ENCODE data around the gene MERTK. TPM values are rescaled to one million over a fixed set of nuclear protein-coding genes. Genes with fewer than 3 reads are reported as not detected.

The MERTK gene
- total RNA-seq, 1 donor = 2.4 TPM

DNA sequence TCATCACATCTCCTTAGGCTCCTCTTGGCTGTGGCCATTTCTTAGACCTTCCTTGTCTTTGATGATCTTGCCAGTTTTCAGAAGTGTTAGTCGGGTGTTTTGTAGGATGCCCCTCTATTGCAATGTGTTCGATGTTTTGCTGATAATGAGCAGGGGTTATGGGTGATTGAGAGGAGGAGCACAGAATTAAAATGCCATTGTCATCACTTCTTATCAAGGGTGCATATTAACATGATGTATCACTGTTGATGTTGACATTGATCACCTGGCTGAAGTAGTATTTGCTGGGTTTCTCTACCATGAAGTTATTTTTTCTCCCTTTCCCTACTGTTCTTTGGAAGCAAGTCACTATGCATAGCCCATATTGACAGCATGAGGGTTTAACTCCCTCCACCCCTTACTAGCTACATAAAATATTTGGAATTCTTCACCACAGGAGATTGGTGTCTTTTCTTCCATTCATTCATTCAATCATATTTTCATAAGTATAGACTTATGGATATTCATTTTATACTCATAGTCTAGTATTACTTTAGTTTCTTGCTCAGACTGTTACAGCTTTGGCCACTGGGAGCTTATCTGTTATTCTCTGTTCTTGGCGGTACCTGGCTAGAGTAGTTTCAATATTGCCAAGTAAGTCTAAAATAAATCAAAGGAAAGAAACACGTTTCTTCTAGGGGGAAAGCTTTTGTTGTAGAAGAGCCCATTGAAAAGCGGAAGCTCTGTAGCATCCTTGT is 102.2 kb downstream of the MERTK start:
- TF ChIP-seq, protein P1, sequence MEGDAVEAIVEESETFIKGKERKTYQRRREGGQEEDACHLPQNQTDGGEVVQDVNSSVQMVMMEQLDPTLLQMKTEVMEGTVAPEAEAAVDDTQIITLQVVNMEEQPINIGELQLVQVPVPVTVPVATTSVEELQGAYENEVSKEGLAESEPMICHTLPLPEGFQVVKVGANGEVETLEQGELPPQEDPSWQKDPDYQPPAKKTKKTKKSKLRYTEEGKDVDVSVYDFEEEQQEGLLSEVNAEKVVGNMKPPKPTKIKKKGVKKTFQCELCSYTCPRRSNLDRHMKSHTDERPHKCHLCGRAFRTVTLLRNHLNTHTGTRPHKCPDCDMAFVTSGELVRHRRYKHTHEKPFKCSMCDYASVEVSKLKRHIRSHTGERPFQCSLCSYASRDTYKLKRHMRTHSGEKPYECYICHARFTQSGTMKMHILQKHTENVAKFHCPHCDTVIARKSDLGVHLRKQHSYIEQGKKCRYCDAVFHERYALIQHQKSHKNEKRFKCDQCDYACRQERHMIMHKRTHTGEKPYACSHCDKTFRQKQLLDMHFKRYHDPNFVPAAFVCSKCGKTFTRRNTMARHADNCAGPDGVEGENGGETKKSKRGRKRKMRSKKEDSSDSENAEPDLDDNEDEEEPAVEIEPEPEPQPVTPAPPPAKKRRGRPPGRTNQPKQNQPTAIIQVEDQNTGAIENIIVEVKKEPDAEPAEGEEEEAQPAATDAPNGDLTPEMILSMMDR (IDR thresholded peaks at IDR 0.05; ENCODE audit: insufficient read depth, low read length) = no peak
- DNase-seq (ENCODE audit: low read depth) = no peak

DNA sequence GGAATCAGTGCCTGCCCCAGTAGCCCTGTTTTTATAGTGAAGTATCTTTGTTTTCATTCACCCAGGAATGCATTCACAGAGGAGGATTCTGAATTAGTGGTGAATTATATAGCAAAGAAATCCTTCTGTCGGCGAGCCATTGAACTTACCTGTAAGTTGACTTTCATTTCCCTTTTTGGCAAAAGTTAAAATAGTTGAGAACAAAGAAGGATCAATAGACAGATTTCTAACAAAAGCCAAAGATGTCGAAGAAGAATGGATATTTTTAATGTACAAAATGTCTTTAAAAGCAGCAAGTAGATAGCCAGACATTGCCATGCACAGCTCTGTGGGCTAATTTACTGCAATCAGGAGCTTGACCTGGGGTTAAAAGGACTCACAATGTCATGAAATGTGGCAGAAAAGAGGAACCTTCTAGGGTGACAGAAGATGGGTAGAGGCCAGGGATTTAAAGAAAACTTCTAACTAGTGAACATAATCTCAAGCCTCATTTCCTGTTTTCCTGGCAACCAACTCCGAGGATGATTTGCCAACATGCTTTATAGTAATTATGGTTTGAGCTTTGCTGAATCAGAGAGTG is 102.8 kb downstream of the MERTK start:
- DNase-seq (ENCODE audit: low read depth) = no peak
- TF ChIP-seq, protein P1 (IDR thresholded peaks at IDR 0.05; ENCODE audit: insufficient read depth, low read length) = no peak
- H3K4me3 ChIP-seq (ENCODE audit: low read depth, low read length) = no peak overlapping the region

More for the DNA sequence above, 102.2 kb downstream of the MERTK start:
- H3K4me3 ChIP-seq (ENCODE audit: low read depth, low read length) = no peak overlapping the region

DNA sequence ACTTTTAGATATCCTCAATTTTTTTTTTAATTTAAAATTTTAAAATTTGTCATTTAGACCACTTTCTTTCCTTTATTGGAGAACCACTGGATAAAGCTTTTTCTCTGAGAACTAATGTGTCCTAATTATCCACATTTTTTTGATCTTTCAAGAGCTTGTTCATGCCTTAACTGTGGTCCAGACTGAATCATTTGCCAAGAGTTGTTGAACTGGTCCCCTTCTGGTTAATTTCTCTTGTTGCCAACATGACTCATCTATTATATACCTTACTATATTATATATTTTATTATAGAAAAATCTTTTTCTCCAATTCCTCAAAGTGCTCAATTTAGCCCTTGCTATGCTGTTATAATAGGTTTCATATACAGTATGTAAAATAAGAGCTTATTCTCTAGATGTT is 103.5 kb downstream of the MERTK start:
- no peak overlapping the region for H3K4me3 ChIP-seq (ENCODE audit: low read depth, low read length)
- TF ChIP-seq, protein P1 (IDR thresholded peaks at IDR 0.05; ENCODE audit: insufficient read depth, low read length) = no peak
- no peak for DNase-seq (ENCODE audit: low read depth)

DNA sequence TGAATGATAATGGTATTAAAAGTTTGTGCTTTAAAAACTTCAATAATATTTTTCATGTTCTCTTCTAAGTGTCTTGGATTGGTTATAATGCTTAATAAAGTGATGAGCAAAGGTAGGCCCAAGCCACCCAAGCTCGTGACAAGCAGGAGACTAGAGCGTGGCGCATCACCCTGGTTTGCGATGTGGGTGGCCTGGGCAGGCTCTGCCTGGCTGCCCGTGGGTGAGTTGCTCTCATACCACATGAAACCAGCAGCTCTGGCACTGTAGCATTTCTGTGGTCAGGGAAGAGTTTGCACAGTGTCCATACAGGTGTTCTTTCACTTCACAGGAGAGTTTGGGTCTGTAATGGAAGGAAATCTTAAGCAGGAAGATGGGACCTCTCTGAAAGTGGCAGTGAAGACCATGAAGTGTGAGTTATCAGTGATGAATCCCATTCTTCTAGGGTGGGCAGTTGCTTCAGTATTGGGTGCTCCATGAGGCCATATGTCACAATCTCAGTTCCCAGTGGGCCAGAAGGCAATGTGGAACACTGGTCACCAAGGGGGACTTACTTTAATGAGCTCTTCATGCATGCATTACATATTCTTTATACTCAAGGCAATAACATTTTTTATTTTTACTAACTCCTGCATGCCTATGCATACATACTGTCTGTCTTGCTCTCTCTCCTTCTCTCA is 105.3 kb downstream of the MERTK start:
- no peak overlapping the region for H3K4me3 ChIP-seq (ENCODE audit: low read depth, low read length)
- no peak for DNase-seq (ENCODE audit: low read depth)
- TF ChIP-seq, protein P1 (IDR thresholded peaks at IDR 0.05; ENCODE audit: insufficient read depth, low read length) = no peak

DNA sequence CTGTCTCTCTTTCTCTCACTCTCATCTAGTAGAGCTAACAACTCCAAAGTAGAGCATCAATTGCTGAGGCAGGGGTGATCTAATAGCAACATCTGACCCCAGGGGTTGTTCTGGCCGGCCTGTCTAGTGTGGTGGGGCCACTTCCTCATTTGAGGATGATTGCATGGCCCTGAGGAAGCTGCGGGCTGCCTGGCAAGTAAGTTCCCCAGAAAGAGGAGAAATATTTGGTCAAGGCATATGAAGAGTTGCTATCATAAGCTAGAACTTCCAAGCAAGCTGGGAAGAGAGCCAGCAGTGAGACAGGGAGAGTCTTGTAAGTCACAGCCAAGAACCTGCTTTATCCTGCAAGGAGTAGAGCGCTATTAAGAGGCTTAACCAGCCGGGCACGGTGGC is 105.8 kb downstream of the MERTK start:
- DNase-seq (ENCODE audit: low read depth) = peak; percentile 21
- TF ChIP-seq, protein P1 (IDR thresholded peaks at IDR 0.05; ENCODE audit: insufficient read depth, low read length) = no peak
- no peak overlapping the region for H3K4me3 ChIP-seq (ENCODE audit: low read depth, low read length)

DNA sequence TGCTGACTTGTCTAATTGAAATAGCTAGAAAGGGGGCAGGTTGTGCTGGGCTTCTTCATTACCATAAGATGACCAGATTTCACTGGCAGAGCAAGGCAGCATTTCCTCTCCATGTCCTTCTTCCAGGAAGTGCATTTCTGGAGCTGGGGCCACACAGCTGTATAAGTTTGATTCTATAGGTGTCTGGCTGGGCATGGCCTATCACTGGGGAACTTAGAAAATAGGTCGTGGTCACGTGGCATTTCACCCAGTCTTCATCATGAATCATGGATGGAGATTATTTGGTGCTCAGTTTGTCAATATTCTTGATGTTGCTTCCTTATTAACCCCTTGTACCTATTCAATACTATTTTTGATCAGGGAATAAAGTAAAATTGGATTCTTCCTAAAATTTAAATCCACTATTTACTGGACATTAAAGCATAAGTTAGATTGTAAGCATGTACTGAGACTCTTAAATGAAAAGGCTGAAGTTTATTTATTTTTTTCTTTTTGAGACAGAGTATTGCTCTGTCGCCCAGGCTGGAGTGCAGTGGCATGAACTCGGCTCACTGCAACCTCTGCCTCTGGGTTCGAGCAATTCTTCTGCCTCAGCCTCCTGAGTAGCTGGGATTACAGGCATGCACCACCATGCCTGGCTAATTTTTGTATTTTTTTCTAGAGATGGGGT is 107.1 kb downstream of the MERTK start:
- no peak for DNase-seq (ENCODE audit: low read depth)
- no peak overlapping the region for H3K4me3 ChIP-seq (ENCODE audit: low read depth, low read length)
- TF ChIP-seq, protein P1 (IDR thresholded peaks at IDR 0.05; ENCODE audit: insufficient read depth, low read length) = no peak

Measured in fibroblast of the aortic adventitia (primary cell).